WTC11 (cell line): ENCODE data around the gene RPL27.

Experiments used
- ATF6 ChIP-seq: sonication (generic); formaldehyde crosslinking; IDR thresholded peaks from 2 replicates; pipeline ENCODE4 v1.8.1; 2023; ENCODE audit warnings: mild to moderate bottlenecking, missing genetic modification reagents
- CREB1 ChIP-seq: sonication (generic); formaldehyde crosslinking; IDR thresholded peaks from 2 replicates; pipeline ENCODE4 v1.8.0; 2023; ENCODE audit warnings: mild to moderate bottlenecking, missing genetic modification reagents
- CTCF ChIP-seq: fragments of 200-600 bp; IDR thresholded peaks from 2 replicates; pipeline ENCODE4 v1.8.0; 2022; ENCODE audit warnings: antibody characterized with exemption
- E2F4 ChIP-seq: sonication (generic); formaldehyde crosslinking; IDR thresholded peaks from 2 replicates; pipeline ENCODE4 v1.8.1; 2022; ENCODE audit warnings: low read depth, mild to moderate bottlenecking, moderate library complexity, missing genetic modification reagents, borderline replicate concordance
- ESRRA ChIP-seq: sonication (generic); formaldehyde crosslinking; IDR thresholded peaks from 2 replicates; pipeline ENCODE4 v1.8.1; 2022; ENCODE audit warnings: mild to moderate bottlenecking, missing genetic modification reagents, borderline replicate concordance
- ETV6 ChIP-seq: sonication (generic); formaldehyde crosslinking; IDR thresholded peaks from 2 replicates; pipeline ENCODE4 v1.8.1; 2022; ENCODE audit warnings: mild to moderate bottlenecking, missing genetic modification reagents
- MAX ChIP-seq: sonication (generic); formaldehyde crosslinking; IDR thresholded peaks from 2 replicates; pipeline ENCODE4 v1.8.0; 2022; ENCODE audit warnings: mild to moderate bottlenecking, missing genetic modification reagents
- NR2C2 ChIP-seq: sonication (generic); formaldehyde crosslinking; IDR thresholded peaks from 2 replicates; pipeline ENCODE4 v1.8.0; 2022; ENCODE audit warnings: mild to moderate bottlenecking, missing genetic modification reagents
- SMAD4 ChIP-seq: sonication (generic); formaldehyde crosslinking; IDR thresholded peaks from 2 replicates; pipeline ENCODE4 v1.8.0; 2022; ENCODE audit warnings: mild to moderate bottlenecking, missing genetic modification reagents
- USF2 ChIP-seq: sonication (generic); formaldehyde crosslinking; IDR thresholded peaks from 2 replicates; pipeline ENCODE4 v1.8.1; 2023; ENCODE audit warnings: mild to moderate bottlenecking, missing genetic modification reagents, moderate library complexity
- ZNF317 ChIP-seq: sonication (generic); formaldehyde crosslinking; IDR thresholded peaks from 2 replicates; pipeline ENCODE4 v1.8.1; 2023; ENCODE audit warnings: low read depth, mild to moderate bottlenecking, moderate library complexity, missing genetic modification reagents, borderline replicate concordance
- ZNF416 ChIP-seq: fragments of 250-450 bp; sonication (Bioruptor Pico); IDR thresholded peaks from 2 replicates; pipeline ENCODE4 v1.9.0; 2021; ENCODE audit warnings: mild to moderate bottlenecking, inconsistent platforms

- TF ChIP-seq CTCF (no peak), ESRRA (CRISPR knock-in tag) (no peak), E2F4 (no peak), USF2 (CRISPR knock-in tag) (no peak), MAX (no peak), ATF6 (CRISPR knock-in tag) (no peak), ZNF416 (CRISPR knock-in tag) (no peak), ETV6 (CRISPR knock-in tag) (no peak), SMAD4 (CRISPR knock-in tag) (no peak), CREB1 (CRISPR knock-in tag) (no peak), ZNF317 (CRISPR knock-in tag) (no peak), NR2C2 (no peak)
These were observed 18.0 kb downstream of the RPL27 start for GRCh38 chr17:43016216-43016615.
